Esophagus muscularis mucosa (tissue), 3 donors: ENCODE data around the gene SCARF2.

Source experiments
- CTCF ChIP-seq, 3 experiments: fragments of 200-600 bp in 2 of 3; fragments of 450-650 bp in 1 of 3; sonication (generic) in 2 of 3; IDR thresholded peaks; one replicate each; pipeline ENCODE4 v1.5.1; 2017 to 2019; ENCODE audit warnings: antibody characterized with exemption in 3 of 3, mild to moderate bottlenecking in 2 of 3, moderate library complexity in 1 of 3
- POLR2AphosphoS5 ChIP-seq, 2 donors: sonication (generic); formaldehyde crosslinking; IDR thresholded peaks; one replicate each; pipeline ENCODE4 v1.6.1; 2017; ENCODE audit warnings: antibody characterized with exemption in 2 of 2

GRCh38 chr22:20437613-20438426 is at the start of gene SCARF2:
- TF ChIP-seq POLR2AphosphoS5 (IDR thresholded peaks at IDR 0.05) (peak; percentile 18 to 37), CTCF (IDR thresholded peaks at IDR 0.05) (no peak)
